H9 (cell line): ENCODE results near the gene ELF1. TPM values are rescaled to one million over a fixed set of nuclear protein-coding genes. Genes with fewer than 3 reads are reported as not detected.

ENCODE experiments used
- DNase-seq: peaks from one replicate; pipeline ENCODE4 v3.0.0-alpha.2; 2017
- H2AFZ ChIP-seq: one replicate; pipeline ENCODE4 v1.6.1; 2013; ENCODE audit warnings: mild to moderate bottlenecking, low read length, control low read depth, moderate library complexity
- H2AK5ac ChIP-seq: 2 replicates; pipeline ENCODE4 v1.6.1; 2013; ENCODE audit warnings: low read length, control low read depth, mixed read lengths; ENCODE audit not compliant: insufficient read length
- H2BK120ac ChIP-seq: one replicate; pipeline ENCODE4 v1.6.1; 2013; ENCODE audit warnings: low read depth, mild to moderate bottlenecking, low read length, control low read depth, inconsistent platforms; ENCODE audit not compliant: poor library complexity, severe bottlenecking
- H2BK12ac ChIP-seq: 2 replicates; pipeline ENCODE4 v1.6.1; 2013; ENCODE audit warnings: low read length, control low read depth, mixed read lengths, low read depth; ENCODE audit not compliant: insufficient read length
- H2BK15ac ChIP-seq: 2 replicates; pipeline ENCODE4 v1.6.1; 2013; ENCODE audit warnings: low read depth, low read length, control low read depth
- H2BK20ac ChIP-seq: one replicate; pipeline ENCODE4 v1.6.1; 2013; ENCODE audit warnings: low read depth, mild to moderate bottlenecking, low read length, control low read depth, inconsistent platforms; ENCODE audit not compliant: poor library complexity, severe bottlenecking
- H2BK5ac ChIP-seq: 2 replicates; pipeline ENCODE4 v1.6.1; 2013; ENCODE audit warnings: low read length, control low read depth, mixed read lengths; ENCODE audit not compliant: insufficient read length
- H3K14ac ChIP-seq: 2 replicates; pipeline ENCODE4 v1.6.1; 2013; ENCODE audit warnings: low read length, control low read depth; ENCODE audit not compliant: insufficient read depth
- H3K18ac ChIP-seq: 2 replicates; pipeline ENCODE4 v1.6.1; 2013; ENCODE audit warnings: low read depth, mild to moderate bottlenecking, mixed read lengths, low read length, control low read depth; ENCODE audit not compliant: insufficient read length
- H3K23ac ChIP-seq: 2 replicates; pipeline ENCODE4 v1.6.1; 2013; ENCODE audit warnings: low read length, control low read depth, mixed read lengths, low read depth; ENCODE audit not compliant: insufficient read length
- H3K23me2 ChIP-seq: 2 replicates; pipeline ENCODE4 v1.6.1; 2013; ENCODE audit warnings: low read depth, mild to moderate bottlenecking, mixed read lengths, low read length, control low read depth; ENCODE audit not compliant: insufficient read length, poor library complexity, severe bottlenecking
- H3K27ac ChIP-seq: 2 replicates; pipeline ENCODE4 v1.5.1; 2013; ENCODE audit warnings: low read length, control low read depth, mixed read lengths, low read depth; ENCODE audit not compliant: insufficient read length
- H3K27me3 ChIP-seq: 2 replicates; pipeline ENCODE4 v1.6.1; 2013; ENCODE audit warnings: low read length, control low read depth, inconsistent platforms; ENCODE audit not compliant: insufficient read depth
- H3K4ac ChIP-seq: 2 replicates; pipeline ENCODE4 v1.6.1; 2013; ENCODE audit warnings: low read depth, mild to moderate bottlenecking, control low read depth, inconsistent platforms, low read length, moderate library complexity
- H3K4me1 ChIP-seq: 2 replicates; pipeline ENCODE4 v1.6.1; 2013; ENCODE audit warnings: low read length, control low read depth, inconsistent platforms; ENCODE audit not compliant: insufficient read depth
- H3K4me2 ChIP-seq: 2 replicates; pipeline ENCODE4 v1.6.1; 2013; ENCODE audit warnings: low read length, control low read depth, mixed read lengths; ENCODE audit not compliant: insufficient read length, insufficient read depth
- H3K56ac ChIP-seq: 2 replicates; pipeline ENCODE4 v1.6.1; 2013; ENCODE audit warnings: low read depth, mild to moderate bottlenecking, mixed read lengths, low read length, control low read depth; ENCODE audit not compliant: insufficient read length
- H3K79me1 ChIP-seq: 2 replicates; pipeline ENCODE4 v1.6.1; 2013; ENCODE audit warnings: low read depth, mild to moderate bottlenecking, moderate library complexity, low read length, control low read depth, inconsistent platforms; ENCODE audit not compliant: insufficient read depth, poor library complexity, severe bottlenecking
- H3K79me2 ChIP-seq: 2 replicates; pipeline ENCODE4 v1.6.1; 2013; ENCODE audit warnings: low read length, control low read depth, inconsistent platforms; ENCODE audit not compliant: insufficient read depth
- H3K9ac ChIP-seq: 2 replicates; pipeline ENCODE4 v1.6.1; 2013; ENCODE audit warnings: low read length, control low read depth, mixed read lengths; ENCODE audit not compliant: insufficient read length; ENCODE audit errors: extremely low read depth
- H3K9me3 ChIP-seq: one replicate; pipeline ENCODE4 v1.6.1; 2013; ENCODE audit warnings: low read depth, low read length, inconsistent platforms; ENCODE audit not compliant: control insufficient read depth
- H3T11ph ChIP-seq: one replicate; pipeline ENCODE4 v1.6.1; 2013; ENCODE audit warnings: mild to moderate bottlenecking, low read length, control low read depth, inconsistent platforms
- H4K20me1 ChIP-seq: one replicate; pipeline ENCODE4 v1.6.1; 2013; ENCODE audit not compliant: control insufficient read depth, insufficient read length, insufficient read depth
- H4K5ac ChIP-seq: 2 replicates; pipeline ENCODE4 v1.6.1; 2013; ENCODE audit warnings: low read depth, mild to moderate bottlenecking, mixed read lengths, low read length, control low read depth; ENCODE audit not compliant: insufficient read length
- H4K8ac ChIP-seq: replicated peaks from 2 replicates; pipeline ENCODE4 v1.6.1; 2013; ENCODE audit warnings: low read length, control low read depth, mixed read lengths, low read depth; ENCODE audit not compliant: insufficient read length
- H4K91ac ChIP-seq: 2 replicates; pipeline ENCODE4 v1.6.1; 2013; ENCODE audit warnings: low read depth, mild to moderate bottlenecking, moderate library complexity, mixed read lengths, low read length, control low read depth; ENCODE audit not compliant: insufficient read length
- H3K27ac Mint-ChIP-seq, 3 experiments: 2 replicates in 2 of 3; 3 replicates in 1 of 3; pipeline ENCODE4 v1.8.0; 2020 to 2021; ENCODE audit warnings: mixed read lengths in 3 of 3, mild to moderate bottlenecking in 1 of 3, moderate library complexity in 1 of 3
- H3K27me3 Mint-ChIP-seq: 2 replicates; pipeline ENCODE4 v1.8.0; 2021; ENCODE audit warnings: low read depth, mild to moderate bottlenecking, moderate library complexity, mixed read lengths
- H3K36me3 Mint-ChIP-seq, 3 experiments: 2 replicates in 2 of 3; 3 replicates in 1 of 3; pipeline ENCODE4 v1.8.0; 2020 to 2021; ENCODE audit warnings: low read depth in 3 of 3, mixed read lengths in 3 of 3; ENCODE audit not compliant: insufficient read depth in 1 of 3
- H3K4me1 Mint-ChIP-seq, 2 experiments: 2 replicates each; pipeline ENCODE4 v1.8.0; 2020; ENCODE audit warnings: mixed read lengths in 2 of 2
- H3K4me3 Mint-ChIP-seq, 2 experiments: 2 replicates in 1 of 2; 3 replicates in 1 of 2; pipeline ENCODE4 v1.8.0; 2020 to 2021; ENCODE audit warnings: mild to moderate bottlenecking in 2 of 2, mixed read lengths in 2 of 2, moderate library complexity in 1 of 2
- H3K9me3 Mint-ChIP-seq, 2 experiments: 2 replicates in 1 of 2; 3 replicates in 1 of 2; pipeline ENCODE4 v1.8.0; 2020; ENCODE audit warnings: mild to moderate bottlenecking in 2 of 2, mixed read lengths in 2 of 2, moderate library complexity in 1 of 2
- CTCF ChIP-seq: fragments of 200-600 bp; sonication (generic); conservative IDR thresholded peaks from 3 replicates; pipeline ENCODE4 v1.8.0; 2021; ENCODE audit warnings: antibody characterized with exemption, mild to moderate bottlenecking
- WGBS: extraction: QIAGEN DNeasy Blood & Tissue Kit; methylation state at CpG from one replicate; pipeline ENCODE4 v1.1.7; 2013; ENCODE audit warnings: missing lambda C conversion rate, low lambda C conversion rate, mixed read lengths; ENCODE audit not compliant: insufficient read length; ENCODE audit errors: extremely low coverage; 5-methylcytosine and 5-hydroxymethylcytosine counted together
- total RNA-seq: library from RNA; stranded (reverse); gene quantifications from 2 replicates; pipeline ENCODE4 v1.2.1, GENCODE V29; 2021

ELF1 gene
- total RNA-seq, 1 experiment from 2014 or later = 15.5 TPM

GRCh38 chr13:41032691-41033376 lies 13.7 kb upstream of the ELF1 start:
- Histone ChIP-seq H2AK5ac (no peak overlapping the region), H2BK20ac (no peak overlapping the region), H3K56ac (no peak overlapping the region), H3K23ac (no peak overlapping the region), H2AFZ (no peak overlapping the region), H3K23me2 (no peaks in the 10 kb centered on the region), H3K4me2 (no peak overlapping the region), H3K27me3 (no peaks in the 10 kb centered on the region), H2BK120ac (no peak overlapping the region), H2BK15ac (no peak overlapping the region), H4K8ac (no peak overlapping the region), H3K27ac (no peak overlapping the region), H3K14ac (no peak overlapping the region), H4K5ac (no peak overlapping the region), H4K91ac (no peak overlapping the region), H3K4ac (no peak overlapping the region), H2BK12ac (no peak overlapping the region), H3K18ac (no peak overlapping the region), H3K79me1 (no peaks in the 10 kb centered on the region), H3K9me3 (no peaks in the 10 kb centered on the region), H3K4me1 (no peaks in the 10 kb centered on the region; the same call in 1 of the 2 replicates), H3T11ph (no peak overlapping the region), H3K9ac (no peak overlapping the region), H4K20me1 (no peaks in the 10 kb centered on the region), H2BK5ac (no peak overlapping the region), H3K79me2 (no peaks in the 10 kb centered on the region)
- TF ChIP-seq CTCF = no peak
- H3K27me3 Mint-ChIP-seq = no peaks in the 10 kb centered on the region
- H3K4me3 Mint-ChIP-seq = no peak overlapping the region
- no peaks in the 10 kb centered on the region for H3K9me3 Mint-ChIP-seq
- no peak overlapping the region for H3K27ac Mint-ChIP-seq
- peaks cover 0 to 3% (median 0%) of the 10 kb centered on the region in 3 experiments; a peak in 1 of 7 replicates for H3K36me3 Mint-ChIP-seq
- no peak for DNase-seq
- peaks cover 8% of the 10 kb centered on the region in 2 experiments for H3K4me1 Mint-ChIP-seq
- WGBS = no CpG with 5 or more reads among the region's 2 CpGs
